Cardiac fibroblast (primary cell): ENCODE data around the gene CABCOCO1.
A peak's percentile ranks its signal among the peaks of the same experiment; 100 is the strongest.

ENCODE experiments used
- DNase-seq, 2 donors: peaks; one replicate each; pipeline versions ENCODE4 v3.0.0 to v3.0.0-alpha.2; 2010; ENCODE audit warnings: low read depth in 2 of 2
- H3K4me3 ChIP-seq, 2 donors: replicated peaks in 1 of 2; 1 replicate in 1 of 2; 2 replicates in 1 of 2; pipeline ENCODE4 v1.5.1; 2011; ENCODE audit warnings: low read depth in 2 of 2, low read length in 2 of 2, mild to moderate bottlenecking in 2 of 2, moderate library complexity in 1 of 2
- TF ChIP-seq, protein P1 (sequence below): IDR thresholded peaks from one replicate; pipeline ENCODE4 v1.5.1; 2011; ENCODE audit warnings: low read depth, mild to moderate bottlenecking, low read length, inconsistent platforms

CABCOCO1 gene

DNA sequence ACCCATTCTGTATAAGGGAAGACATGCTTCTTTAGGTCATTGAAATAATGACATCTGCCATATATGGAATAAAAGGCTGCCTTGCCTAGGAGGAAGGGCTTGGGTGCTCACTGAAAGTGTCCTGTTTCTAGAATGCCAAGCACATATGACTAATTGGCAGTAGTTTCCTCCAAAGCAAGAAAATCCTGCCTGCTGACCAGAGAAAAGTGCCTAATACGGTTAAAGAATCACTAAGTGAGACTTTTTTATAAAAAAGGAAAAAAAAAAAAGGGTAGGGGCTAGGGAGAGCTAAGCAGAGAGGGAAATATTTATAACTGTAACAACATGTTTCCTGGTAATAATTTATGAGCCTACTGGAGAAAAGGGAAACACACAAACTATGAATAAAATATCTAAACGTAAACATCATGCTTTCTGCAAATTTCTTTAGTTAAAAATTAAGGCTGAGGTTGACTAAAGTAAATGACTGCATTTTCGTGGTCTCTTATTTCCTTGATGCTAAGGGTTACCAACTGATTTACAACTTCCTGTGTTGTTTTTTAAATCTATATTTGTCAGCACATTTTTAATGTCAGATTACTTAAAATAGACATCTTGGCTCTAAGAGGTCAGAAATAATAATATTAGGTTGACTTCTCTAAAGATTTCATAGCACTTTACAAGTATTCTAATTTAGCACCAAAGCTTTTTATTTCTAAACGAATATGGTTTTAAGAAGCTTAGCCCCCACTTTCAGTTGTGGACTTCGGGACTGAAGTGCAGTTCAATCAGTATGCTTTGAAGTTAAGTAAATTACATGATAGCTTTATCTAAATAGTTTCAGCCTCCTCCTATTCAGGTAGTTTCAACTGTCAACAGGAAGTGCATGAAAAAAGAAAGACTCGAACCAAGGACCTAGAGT is 89.6 kb downstream of the CABCOCO1 start:
- DNase-seq: peak; percentile 56 to 65
- H3K4me3 ChIP-seq: no peak overlapping the region
- TF ChIP-seq, protein P1, sequence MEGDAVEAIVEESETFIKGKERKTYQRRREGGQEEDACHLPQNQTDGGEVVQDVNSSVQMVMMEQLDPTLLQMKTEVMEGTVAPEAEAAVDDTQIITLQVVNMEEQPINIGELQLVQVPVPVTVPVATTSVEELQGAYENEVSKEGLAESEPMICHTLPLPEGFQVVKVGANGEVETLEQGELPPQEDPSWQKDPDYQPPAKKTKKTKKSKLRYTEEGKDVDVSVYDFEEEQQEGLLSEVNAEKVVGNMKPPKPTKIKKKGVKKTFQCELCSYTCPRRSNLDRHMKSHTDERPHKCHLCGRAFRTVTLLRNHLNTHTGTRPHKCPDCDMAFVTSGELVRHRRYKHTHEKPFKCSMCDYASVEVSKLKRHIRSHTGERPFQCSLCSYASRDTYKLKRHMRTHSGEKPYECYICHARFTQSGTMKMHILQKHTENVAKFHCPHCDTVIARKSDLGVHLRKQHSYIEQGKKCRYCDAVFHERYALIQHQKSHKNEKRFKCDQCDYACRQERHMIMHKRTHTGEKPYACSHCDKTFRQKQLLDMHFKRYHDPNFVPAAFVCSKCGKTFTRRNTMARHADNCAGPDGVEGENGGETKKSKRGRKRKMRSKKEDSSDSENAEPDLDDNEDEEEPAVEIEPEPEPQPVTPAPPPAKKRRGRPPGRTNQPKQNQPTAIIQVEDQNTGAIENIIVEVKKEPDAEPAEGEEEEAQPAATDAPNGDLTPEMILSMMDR: no peak

DNA sequence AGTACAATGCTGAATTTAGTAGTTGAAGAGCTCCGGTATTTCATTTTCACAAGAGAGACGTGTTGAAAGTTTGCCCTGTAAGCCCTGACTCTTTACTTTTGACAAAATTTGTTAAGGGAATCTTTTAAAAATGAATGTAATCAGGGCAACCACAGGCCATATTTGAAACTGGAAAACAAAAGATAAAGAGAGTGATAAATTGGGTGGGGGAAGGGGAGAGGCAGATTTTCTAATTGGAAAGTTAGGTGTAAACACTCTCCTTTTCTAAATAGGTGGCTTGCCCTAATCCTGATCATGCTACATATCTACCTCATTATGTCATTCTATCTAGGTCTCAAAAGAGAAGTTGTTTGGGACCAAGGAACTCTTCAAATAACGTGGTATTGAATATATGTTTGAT is 90.7 kb downstream of the CABCOCO1 start:
- DNase-seq: no peak
- TF ChIP-seq, protein P1: no peak
- H3K4me3 ChIP-seq: no peak overlapping the region

DNA sequence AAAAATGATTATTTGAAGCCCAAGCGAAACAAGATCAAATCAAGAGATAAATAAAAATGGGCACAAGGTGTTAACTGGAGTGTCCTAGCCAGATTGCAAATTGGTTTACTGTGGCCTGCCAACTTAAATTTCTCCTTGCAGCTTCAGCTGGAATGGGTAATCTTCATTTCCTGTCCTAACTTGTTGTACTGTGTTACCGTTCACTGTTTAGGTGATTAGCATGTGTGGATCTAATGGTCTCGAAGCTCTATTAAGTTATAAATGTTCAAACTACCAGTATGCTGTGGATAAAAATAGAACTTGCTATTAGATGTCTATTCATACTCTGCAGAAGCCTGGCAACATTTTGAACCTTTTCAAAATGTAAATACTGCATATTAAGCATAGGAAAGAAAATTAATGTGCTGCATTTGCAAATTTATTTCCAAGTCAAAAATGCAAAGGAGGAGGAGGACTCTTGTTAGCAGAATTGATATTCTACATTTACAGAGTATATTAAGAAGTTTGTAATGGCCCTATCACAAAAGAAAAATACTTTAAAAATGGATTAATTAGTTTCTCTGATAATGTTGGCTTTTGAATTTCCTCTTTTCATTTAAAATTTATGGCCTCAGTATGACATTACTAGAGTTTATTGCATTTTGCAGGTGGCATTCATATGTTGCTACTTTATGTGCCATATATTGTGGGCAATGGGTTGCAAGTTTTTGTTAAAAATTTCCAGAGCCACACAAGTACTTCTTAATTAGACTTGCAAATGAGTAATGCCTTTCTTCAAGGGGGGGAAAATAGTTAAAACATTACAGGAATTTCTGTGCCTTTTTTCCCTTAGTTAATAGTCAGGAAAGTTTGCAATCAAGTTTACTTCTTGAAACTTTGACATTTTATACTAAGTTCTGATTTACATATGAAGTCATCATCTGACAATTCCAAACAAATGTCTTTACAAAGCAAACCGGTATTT is 92.1 kb downstream of the CABCOCO1 start:
- TF ChIP-seq, protein P1: no peak
- no peak overlapping the region for H3K4me3 ChIP-seq
- no peak for DNase-seq

DNA sequence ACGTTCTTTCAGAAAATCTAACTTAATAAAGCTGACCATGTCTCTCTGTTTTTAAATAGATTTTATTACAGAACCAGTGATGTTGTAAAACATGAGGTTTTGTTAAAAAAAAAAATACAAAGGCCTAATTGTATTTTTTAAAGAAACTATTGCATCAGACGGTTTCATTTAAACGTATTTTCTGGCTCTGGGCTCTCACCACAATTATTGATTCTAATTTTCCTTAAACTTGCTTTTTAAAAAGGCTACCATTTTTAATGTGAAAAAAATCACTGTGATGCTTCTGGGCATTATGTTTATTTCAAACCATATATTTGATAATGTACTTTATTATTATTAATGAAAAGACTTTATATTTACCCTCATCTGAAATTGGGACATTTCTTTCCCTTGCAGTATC is 94.3 kb downstream of the CABCOCO1 start:
- DNase-seq: no peak
- TF ChIP-seq, protein P1: no peak
- H3K4me3 ChIP-seq: no peak overlapping the region

DNA sequence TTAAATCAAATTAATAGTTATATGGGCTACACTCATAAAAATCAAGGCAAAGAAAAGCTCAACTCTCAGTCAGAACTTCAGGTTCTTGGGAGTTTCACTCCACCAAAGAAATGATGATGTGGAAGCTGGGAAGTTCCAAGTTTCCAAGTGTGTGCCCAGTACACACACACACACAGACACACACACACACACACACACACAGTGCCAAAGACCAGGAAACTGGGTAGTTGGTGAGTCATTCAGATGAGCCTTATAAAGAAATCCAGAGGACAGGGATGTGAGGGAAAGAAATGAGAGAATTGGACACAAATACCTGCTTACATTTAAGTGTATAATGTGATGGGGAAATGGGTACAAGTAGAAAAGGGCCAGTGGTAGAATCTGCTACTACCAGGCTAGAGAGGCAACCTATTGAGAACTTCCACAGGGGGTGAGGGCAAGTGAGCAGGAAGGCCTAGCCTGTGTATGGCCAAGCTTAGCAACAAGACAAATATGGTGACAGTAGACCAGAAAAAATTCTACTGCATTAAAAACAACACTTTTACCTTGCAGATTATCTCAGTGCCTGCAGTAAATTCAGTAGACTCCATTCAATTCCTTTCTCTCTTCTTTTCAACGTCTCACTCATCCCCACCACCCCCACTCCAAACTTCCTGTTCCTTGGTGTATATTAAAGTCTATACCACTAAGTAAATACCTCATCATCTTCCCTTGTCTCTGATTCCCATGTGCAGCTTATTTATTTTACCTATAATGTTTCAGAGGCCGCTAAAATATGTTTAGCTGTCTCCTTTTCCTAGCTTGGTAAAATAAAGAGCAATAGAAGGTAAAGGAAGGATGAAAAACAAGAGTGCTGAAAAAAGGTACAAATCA is 95.0 kb downstream of the CABCOCO1 start:
- peak; percentile 75 to 77 for DNase-seq
- H3K4me3 ChIP-seq: no peak overlapping the region

More for the DNA sequence above, 95.0 kb downstream of the CABCOCO1 start:
- TF ChIP-seq, protein P1: no peak
